Transverse colon (tissue), 4 donors: Measurements from ENCODE around the gene TEAD4. TPM values are rescaled to one million over a fixed set of nuclear protein-coding genes. Genes with fewer than 3 reads are reported as not detected.
"Not testable (repeated sequence)": the region's sequence is repeated elsewhere in the genome, so short reads cannot be mapped to it uniquely, and the experiment has no call there.

ENCODE experiments used
- DNase-seq: peaks from one replicate; pipeline ENCODE4 v3.0.0-alpha.2; 2019
- H3K27ac ChIP-seq, 4 donors: fragments of 200-600 bp; sonication (generic); 2 replicates each; pipeline ENCODE4 v1.5.1; 2016 to 2018; ENCODE audit warnings: inconsistent platforms in 4 of 4
- H3K27me3 ChIP-seq: fragments of 200-600 bp; sonication (generic); 2 replicates; pipeline ENCODE4 v1.5.1; 2017; ENCODE audit warnings: inconsistent platforms
- H3K36me3 ChIP-seq, 4 donors: fragments of 200-600 bp; sonication (generic); 2 replicates each; pipeline ENCODE4 v1.5.1; 2017 to 2019; ENCODE audit warnings: inconsistent platforms in 4 of 4
- H3K4me1 ChIP-seq, 4 donors: fragments of 200-600 bp; sonication (generic); 2 replicates each; pipeline ENCODE4 v1.5.1; 2017 to 2020; ENCODE audit warnings: inconsistent platforms in 4 of 4
- H3K4me3 ChIP-seq, 4 donors: fragments of 200-600 bp; sonication (generic); 1 replicate in 1 of 4; 2 replicates in 3 of 4; pipeline versions ENCODE4 v1.5.1 to v1.6.1; 2017 to 2019; ENCODE audit warnings: inconsistent platforms in 4 of 4
- H3K9me3 ChIP-seq, 2 donors: fragments of 200-600 bp; sonication (generic); 2 replicates each; pipeline ENCODE4 v1.5.1; 2017 to 2019; ENCODE audit warnings: inconsistent platforms in 2 of 2
- CTCF ChIP-seq, 5 experiments: fragments of 200-600 bp in 3 of 5; fragments of 450-650 bp in 2 of 5; sonication (generic) in 3 of 5; IDR thresholded peaks; 1 replicate in 2 of 5; 2 replicates in 3 of 5; pipeline ENCODE4 v1.5.1; 2016 to 2017; ENCODE audit warnings: antibody characterized with exemption in 5 of 5, inconsistent platforms in 3 of 5, mild to moderate bottlenecking in 2 of 5, moderate library complexity in 1 of 5
- EP300 ChIP-seq: sonication (generic); formaldehyde crosslinking; IDR thresholded peaks from one replicate; pipeline ENCODE4 v1.6.1; 2017; ENCODE audit warnings: antibody characterized with exemption, low read depth
- POLR2A ChIP-seq: fragments of 450-650 bp; IDR thresholded peaks from one replicate; pipeline ENCODE4 v1.6.1; 2016; ENCODE audit warnings: antibody characterized with exemption, mild to moderate bottlenecking, moderate library complexity
- POLR2AphosphoS5 ChIP-seq, 3 donors: sonication (generic); formaldehyde crosslinking; IDR thresholded peaks; one replicate each; pipeline ENCODE4 v1.6.1; 2016; ENCODE audit warnings: antibody characterized with exemption in 3 of 3
- WGBS, 2 donors: methylation state at CpG; one replicate each; pipeline ENCODE4 v1.1.5; 2018; ENCODE audit warnings: low coverage in 1 of 2; 5-methylcytosine and 5-hydroxymethylcytosine counted together
- in situ Hi-C, 4 donors: fragments of 200-750 bp; cut with MboI; loops; one replicate each; pipeline versions ENCODE4 v1.15.0 to v1.15.1; 2017; ENCODE audit warnings: low sequenced_read_pairs in 3 of 4, low pct_ligation_motif_present in 1 of 4, low pct_unique_long_range_greater_than_20kb in 1 of 4
- intact Hi-C: fragments of 100-400 bp; cut with DNase I; formaldehyde crosslinking; loops from one replicate; pipeline ENCODE4 v1.15.1; 2023; ENCODE audit warnings: low total_unique reads
- total RNA-seq, 4 donors: library from RNA; depleted of rRNA; stranded (reverse); fragments of >200 nt; gene quantifications; one replicate each; pipeline ENCODE4 v1.1.0, GENCODE V29; 2016

Gene TEAD4
- total RNA-seq, 4 donors from 2014 or later, result 4.2 to 29.7 (median 6.3) TPM

- Histone ChIP-seq H3K27ac (no peak overlapping the region), H3K9me3 (no peaks in the 10 kb centered on the region), H3K4me3 (no peak overlapping the region), H3K27me3 (peaks cover 10% of the 10 kb centered on the region), H3K4me1 (peaks cover 0 to 4% (median 0%) of the 10 kb centered on the region in 4 donors), H3K36me3 (no peaks in the 10 kb centered on the region)
- no peak for DNase-seq
- WGBS, 2 donors, result 72 to 83% methylated on average over 2 of the region's 2 CpGs
- in situ Hi-C loops (no loop called here), intact Hi-C loops (no loop called here)
- TF ChIP-seq EP300 (no peak), POLR2A (no peak), POLR2AphosphoS5 (IDR thresholded peaks at IDR 0.05) (no peak), CTCF (IDR thresholded peaks at IDR 0.05) (no peak)
Observed at GRCh38 chr12:3065300-3065699, 106.1 kb downstream of the TEAD4 start.

- in situ Hi-C loops, H3K27me3 ChIP-seq, intact Hi-C loops, DNase-seq, H3K27ac ChIP-seq, H3K4me1 ChIP-seq, H3K9me3 ChIP-seq, H3K36me3 ChIP-seq, H3K4me3 ChIP-seq: not testable (repeated sequence)
- 90 to 100% methylated on average over 1 to 3 of the region's 3 CpGs for WGBS, 2 donors
Observed at GRCh38 chr12:3065846-3066245, 106.6 kb downstream of the TEAD4 start.

- in situ Hi-C loops, result no loop called here
- TF ChIP-seq POLR2A (no peak), POLR2AphosphoS5 (IDR thresholded peaks at IDR 0.05) (no peak), EP300 (no peak), CTCF (IDR thresholded peaks at IDR 0.05) (no peak)
Observed at GRCh38 chr12:3069714-3070113, 110.5 kb downstream of the TEAD4 start.

GRCh38 chr12:3071107-3071506 lies 111.9 kb downstream of the TEAD4 start:
- Histone ChIP-seq H3K27ac (no peak overlapping the region), H3K27me3 (no peaks in the 10 kb centered on the region), H3K4me1 (peaks cover 0 to 7% (median 0%) of the 10 kb centered on the region in 4 donors), H3K4me3 (no peak overlapping the region), H3K9me3 (no peaks in the 10 kb centered on the region), H3K36me3 (no peaks in the 10 kb centered on the region)
- intact Hi-C loops (loop anchor here (5.0 kb wide), 1 partner anchor 201 kb away; no protein-coding TSS in a partner anchor), in situ Hi-C loops (no loop called here)
- WGBS, 2 donors, result 92 to 100% methylated on average over 3 to 8 of the region's 8 CpGs
- DNase-seq, result no peak
- TF ChIP-seq POLR2AphosphoS5 (IDR thresholded peaks at IDR 0.05) (no peak), EP300 (no peak), CTCF (IDR thresholded peaks at IDR 0.05) (no peak), POLR2A (no peak)

More at GRCh38 chr12:3069714-3070113, 110.5 kb downstream of the TEAD4 start:
- Histone ChIP-seq H3K27me3 (peaks cover 2% of the 10 kb centered on the region), H3K27ac (no peak overlapping the region), H3K36me3 (no peaks in the 10 kb centered on the region), H3K9me3 (no peaks in the 10 kb centered on the region), H3K4me3 (no peak overlapping the region), H3K4me1 (peaks cover 0 to 4% (median 0%) of the 10 kb centered on the region in 4 donors)
- WGBS, 2 donors, result 68 to 82% methylated on average over 2 to 4 of the region's 4 CpGs
- intact Hi-C loops, result loop anchor here (5.0 kb wide), 1 partner anchor 203 kb away; no protein-coding TSS in a partner anchor
- DNase-seq, result no peak

- H3K4me3 ChIP-seq, result no peak overlapping the region
- 94% methylated on average over 14 of the region's 25 CpGs; no CpG with 5 or more reads in 1 of the 2 donors for WGBS, 2 donors
- H3K9me3 ChIP-seq, result no peaks in the 10 kb centered on the region
- TF ChIP-seq CTCF (IDR thresholded peaks at IDR 0.05) (no peak), POLR2A (no peak), EP300 (no peak), POLR2AphosphoS5 (IDR thresholded peaks at IDR 0.05) (no peak)
- no peak for DNase-seq
- H3K4me1 ChIP-seq, result peaks cover 0 to 14% (median 5%) of the 10 kb centered on the region in 4 donors
- intact Hi-C loops (loop anchor here (5.0 kb wide), 1 partner anchor 201 kb away; no protein-coding TSS in a partner anchor), in situ Hi-C loops (no loop called here)
- no peaks in the 10 kb centered on the region for H3K36me3 ChIP-seq
- H3K27me3 ChIP-seq, result no peaks in the 10 kb centered on the region
- H3K27ac ChIP-seq, result no peak overlapping the region
Observed at GRCh38 chr12:3071710-3072109, 112.5 kb downstream of the TEAD4 start.
